Neural progenitor cell (in vitro differentiated cells): ENCODE measurements around the gene MKRN3. TPM values are rescaled to one million over a fixed set of nuclear protein-coding genes. Genes with fewer than 3 reads are reported as not detected.

Experiments
- DNase-seq: peaks from one replicate; pipeline ENCODE4 v3.0.0-alpha.2; 2016; ENCODE audit warnings: low spot score
- H2AFZ ChIP-seq: fragments of 200-600 bp; sonication (generic); replicated peaks from 2 replicates; pipeline ENCODE4 v1.6.1; 2016; ENCODE audit warnings: antibody characterized with exemption
- H3F3A ChIP-seq: fragments of 200-600 bp; sonication (generic); 2 replicates; pipeline ENCODE4 v1.6.1; 2016; ENCODE audit warnings: antibody characterized with exemption, low read depth
- H3K27ac ChIP-seq: fragments of 200-600 bp; sonication (generic); 2 replicates; pipeline ENCODE4 v1.5.1; 2016; ENCODE audit warnings: mild to moderate bottlenecking
- H3K27me3 ChIP-seq: fragments of 200-600 bp; sonication (generic); 2 replicates; pipeline ENCODE4 v1.6.1; 2016; ENCODE audit warnings: mild to moderate bottlenecking, moderate library complexity
- H3K36me3 ChIP-seq: fragments of 200-600 bp; sonication (generic); 2 replicates; pipeline ENCODE4 v1.5.1; 2016
- H3K4me1 ChIP-seq: fragments of 200-600 bp; sonication (generic); 2 replicates; pipeline ENCODE4 v1.6.1; 2016; ENCODE audit warnings: mixed run types
- H3K4me2 ChIP-seq: fragments of 200-600 bp; sonication (generic); 2 replicates; pipeline ENCODE4 v1.6.1; 2016
- H3K4me3 ChIP-seq: fragments of 200-600 bp; sonication (generic); 2 replicates; pipeline ENCODE4 v1.5.1; 2016
- H3K79me2 ChIP-seq: fragments of 200-600 bp; sonication (generic); 2 replicates; pipeline ENCODE4 v1.6.1; 2016; ENCODE audit warnings: low read depth
- H3K9ac ChIP-seq: fragments of 200-600 bp; sonication (generic); 2 replicates; pipeline ENCODE4 v1.6.1; 2016
- H3K9me3 ChIP-seq: fragments of 200-600 bp; sonication (generic); 2 replicates; pipeline ENCODE4 v1.5.1; 2016; ENCODE audit warnings: low read depth
- H4K20me1 ChIP-seq: fragments of 200-600 bp; sonication (generic); 2 replicates; pipeline ENCODE4 v1.6.1; 2016; ENCODE audit warnings: low read depth
- H3K27ac Mint-ChIP-seq: 3 replicates; pipeline ENCODE4 v1.8.0; 2021; ENCODE audit warnings: mixed read lengths
- H3K27me3 Mint-ChIP-seq: 2 replicates; pipeline ENCODE4 v1.8.0; 2022; ENCODE audit warnings: low read depth, mild to moderate bottlenecking, inconsistent platforms, moderate library complexity, mixed read lengths; ENCODE audit not compliant: insufficient read depth
- H3K36me3 Mint-ChIP-seq: 3 replicates; pipeline ENCODE4 v1.8.0; 2021; ENCODE audit warnings: mixed read lengths
- H3K4me1 Mint-ChIP-seq: 3 replicates; pipeline ENCODE4 v1.8.0; 2021; ENCODE audit warnings: mixed read lengths
- H3K4me3 Mint-ChIP-seq: 3 replicates; pipeline ENCODE4 v1.8.0; 2021; ENCODE audit warnings: mild to moderate bottlenecking, moderate library complexity, mixed read lengths
- H3K9me3 Mint-ChIP-seq: 3 replicates; pipeline ENCODE4 v1.8.0; 2020; ENCODE audit warnings: mixed read lengths
- CTCF ChIP-seq: fragments of 200-600 bp; sonication (generic); IDR thresholded peaks from 2 replicates; pipeline ENCODE4 v1.5.1; 2017; ENCODE audit warnings: antibody characterized with exemption, mild to moderate bottlenecking
- EZH2 ChIP-seq: fragments of 200-600 bp; sonication (generic); IDR thresholded peaks from 2 replicates; pipeline ENCODE4 v1.6.1; 2017; ENCODE audit warnings: antibody characterized with exemption, mild to moderate bottlenecking, moderate library complexity
- EZH2phosphoT487 ChIP-seq: fragments of 200-600 bp; sonication (generic); IDR thresholded peaks from 2 replicates; pipeline ENCODE4 v1.6.1; 2017; ENCODE audit warnings: antibody characterized with exemption
- total RNA-seq: library from RNA; depleted of rRNA; stranded (reverse); fragments of >200 nt; gene quantifications from 2 replicates; pipeline ENCODE4 v1.2.3, GENCODE V29; 2015; ENCODE audit warnings: low replicate concordance

The MKRN3 gene
- total RNA-seq, 1 donor from 2014 or later: not detected

GRCh38 chr15:23599053-23599452 is 33.6 kb downstream of the MKRN3 start:
- H3K9me3 ChIP-seq: peaks cover 5% of the 10 kb centered on the region
- no peak for TF ChIP-seq CTCF
- no peak for TF ChIP-seq EZH2phosphoT487
- no peak for TF ChIP-seq EZH2
- no peaks in the 10 kb centered on the region for H3F3A ChIP-seq
- no peaks in the 10 kb centered on the region for H3K27me3 ChIP-seq
- no peak for DNase-seq
- H4K20me1 ChIP-seq: no peaks in the 10 kb centered on the region
- no peak overlapping the region for H3K27ac ChIP-seq
- H3K27ac Mint-ChIP-seq: no peak overlapping the region
- H3K9me3 Mint-ChIP-seq: peaks cover 25% of the 10 kb centered on the region
- H3K9ac ChIP-seq: no peak overlapping the region
- no peaks in the 10 kb centered on the region for H3K36me3 Mint-ChIP-seq
- H3K4me2 ChIP-seq: no peak overlapping the region
- H3K4me3 ChIP-seq: no peak overlapping the region
- no peak overlapping the region for H2AFZ ChIP-seq
- no peak overlapping the region for H3K4me3 Mint-ChIP-seq
- H3K4me1 ChIP-seq: no peaks in the 10 kb centered on the region
- no peaks in the 10 kb centered on the region for H3K4me1 Mint-ChIP-seq
- H3K36me3 ChIP-seq: no peaks in the 10 kb centered on the region
- peaks cover 5% of the 10 kb centered on the region for H3K27me3 Mint-ChIP-seq
- H3K79me2 ChIP-seq: no peaks in the 10 kb centered on the region

- Histone ChIP-seq H3K36me3 (no peaks in the 10 kb centered on the region), H3K4me2 (no peak overlapping the region), H3K4me1 (no peaks in the 10 kb centered on the region), H3K9ac (no peak overlapping the region), H4K20me1 (no peaks in the 10 kb centered on the region), H3K9me3 (no peaks in the 10 kb centered on the region), H3K79me2 (no peaks in the 10 kb centered on the region), H3K27ac (no peak overlapping the region), H3K4me3 (no peak overlapping the region), H3K27me3 (no peaks in the 10 kb centered on the region), H3F3A (no peaks in the 10 kb centered on the region), H2AFZ (no peak overlapping the region)
- H3K4me3 Mint-ChIP-seq: no peak overlapping the region
- no peaks in the 10 kb centered on the region for H3K36me3 Mint-ChIP-seq
- peaks cover 15% of the 10 kb centered on the region for H3K9me3 Mint-ChIP-seq
- H3K27me3 Mint-ChIP-seq: peaks cover 5% of the 10 kb centered on the region
- H3K27ac Mint-ChIP-seq: no peak overlapping the region
- H3K4me1 Mint-ChIP-seq: peaks cover 2% of the 10 kb centered on the region
- no peak for TF ChIP-seq CTCF
- no peak for TF ChIP-seq EZH2
- TF ChIP-seq EZH2phosphoT487: no peak
- DNase-seq: no peak
Observed at GRCh38 chr15:23602124-23602523, 36.6 kb downstream of the MKRN3 start.

GRCh38 chr15:23606226-23606625 is 40.8 kb downstream of the MKRN3 start:
- Histone ChIP-seq H3K9ac (no peak overlapping the region), H3K36me3 (no peaks in the 10 kb centered on the region), H3K4me2 (no peak overlapping the region), H4K20me1 (no peaks in the 10 kb centered on the region), H2AFZ (no peak overlapping the region), H3K79me2 (no peaks in the 10 kb centered on the region), H3K9me3 (no peaks in the 10 kb centered on the region), H3K4me1 (no peaks in the 10 kb centered on the region), H3K4me3 (no peak overlapping the region), H3K27me3 (no peaks in the 10 kb centered on the region), H3K27ac (no peak overlapping the region), H3F3A (no peaks in the 10 kb centered on the region)
- Mint-ChIP-seq H3K36me3 (no peaks in the 10 kb centered on the region), H3K4me3 (no peak overlapping the region), H3K9me3 (peaks cover 10% of the 10 kb centered on the region), H3K4me1 (peaks cover 2% of the 10 kb centered on the region), H3K27me3 (peaks cover 3% of the 10 kb centered on the region), H3K27ac (no peak overlapping the region)
- DNase-seq: no peak
- TF ChIP-seq CTCF (no peak), EZH2 (no peak), EZH2phosphoT487 (no peak)

- H3K9me3 ChIP-seq: peaks cover 6% of the 10 kb centered on the region
- TF ChIP-seq EZH2 (no peak), CTCF (no peak), EZH2phosphoT487 (no peak)
- no peaks in the 10 kb centered on the region for H3K79me2 ChIP-seq
- H3K4me1 Mint-ChIP-seq: no peaks in the 10 kb centered on the region
- H2AFZ ChIP-seq: no peak overlapping the region
- no peak overlapping the region for H3K27ac ChIP-seq
- no peaks in the 10 kb centered on the region for H3K27me3 ChIP-seq
- no peaks in the 10 kb centered on the region for H3K36me3 Mint-ChIP-seq
- H3K4me3 Mint-ChIP-seq: no peak overlapping the region
- peaks cover 18% of the 10 kb centered on the region for H3F3A ChIP-seq
- no peaks in the 10 kb centered on the region for H3K4me1 ChIP-seq
- H4K20me1 ChIP-seq: no peaks in the 10 kb centered on the region
- H3K36me3 ChIP-seq: no peaks in the 10 kb centered on the region
- no peak overlapping the region for H3K4me3 ChIP-seq
- H3K9ac ChIP-seq: no peak overlapping the region
- no peak for DNase-seq
- peaks cover 2% of the 10 kb centered on the region for H3K27me3 Mint-ChIP-seq
- no peak overlapping the region for H3K4me2 ChIP-seq
- peaks cover 17% of the 10 kb centered on the region for H3K9me3 Mint-ChIP-seq
- H3K27ac Mint-ChIP-seq: no peak overlapping the region
Observed at GRCh38 chr15:23616536-23616935, 51.1 kb downstream of the MKRN3 start.
